A549 treated with dexamethasone at 1 μM for 4 hours (cell line): Measurements from ENCODE around the gene PLEKHF1. TPM values are rescaled to one million over a fixed set of nuclear protein-coding genes. Genes with fewer than 3 reads are reported as not detected.

Source experiments
- total RNA-seq: library from RNA; stranded (reverse); fragments of 200-300 nt; extraction: Qiagen RNA extraction; gene quantifications from 5 replicates; pipeline ENCODE4 v1.2.3, GENCODE V29; 2022

The PLEKHF1 gene, protein sequence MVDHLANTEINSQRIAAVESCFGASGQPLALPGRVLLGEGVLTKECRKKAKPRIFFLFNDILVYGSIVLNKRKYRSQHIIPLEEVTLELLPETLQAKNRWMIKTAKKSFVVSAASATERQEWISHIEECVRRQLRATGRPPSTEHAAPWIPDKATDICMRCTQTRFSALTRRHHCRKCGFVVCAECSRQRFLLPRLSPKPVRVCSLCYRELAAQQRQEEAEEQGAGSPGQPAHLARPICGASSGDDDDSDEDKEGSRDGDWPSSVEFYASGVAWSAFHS
- 5.7 to 7.2 TPM (median 6.7 TPM) in 5 replicates for total RNA-seq

DNA sequence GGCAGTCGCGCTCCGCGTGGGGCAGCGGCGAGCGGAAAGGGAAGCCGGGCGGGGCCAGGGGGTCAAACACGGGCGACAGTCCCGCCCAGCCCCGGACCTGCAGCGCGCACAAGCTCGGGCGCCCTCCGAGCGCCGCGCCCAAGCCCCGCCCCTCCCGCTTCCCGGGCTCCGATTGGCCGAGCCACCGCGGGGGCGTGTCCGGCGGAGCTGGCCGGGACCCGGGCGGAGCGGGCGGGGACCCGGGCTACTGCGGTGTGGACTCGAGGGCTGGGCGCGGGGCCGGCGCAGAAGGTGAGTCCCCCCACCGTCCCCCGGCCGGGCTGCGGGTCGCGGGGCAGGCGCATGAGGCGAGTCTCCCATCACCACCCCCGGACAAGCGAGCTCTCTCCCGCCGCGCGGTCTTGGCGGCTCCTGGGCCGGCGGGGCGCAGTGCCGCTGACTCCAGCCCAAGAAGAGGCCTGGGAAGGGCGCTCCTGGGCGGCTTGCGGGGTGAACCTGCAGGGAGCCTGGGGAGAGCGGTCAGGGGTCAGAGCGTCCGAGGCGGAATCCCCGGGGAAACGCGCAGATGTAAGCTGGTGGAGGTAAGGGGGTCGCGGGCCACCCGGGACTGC lies at the start of gene PLEKHF1:
Gene PLEKHF1 (plus strand): TSS at position 247 of the 611 bp plus-strand sequence. CDS start 8,379 bp downstream, outside the sequence.

DNA sequence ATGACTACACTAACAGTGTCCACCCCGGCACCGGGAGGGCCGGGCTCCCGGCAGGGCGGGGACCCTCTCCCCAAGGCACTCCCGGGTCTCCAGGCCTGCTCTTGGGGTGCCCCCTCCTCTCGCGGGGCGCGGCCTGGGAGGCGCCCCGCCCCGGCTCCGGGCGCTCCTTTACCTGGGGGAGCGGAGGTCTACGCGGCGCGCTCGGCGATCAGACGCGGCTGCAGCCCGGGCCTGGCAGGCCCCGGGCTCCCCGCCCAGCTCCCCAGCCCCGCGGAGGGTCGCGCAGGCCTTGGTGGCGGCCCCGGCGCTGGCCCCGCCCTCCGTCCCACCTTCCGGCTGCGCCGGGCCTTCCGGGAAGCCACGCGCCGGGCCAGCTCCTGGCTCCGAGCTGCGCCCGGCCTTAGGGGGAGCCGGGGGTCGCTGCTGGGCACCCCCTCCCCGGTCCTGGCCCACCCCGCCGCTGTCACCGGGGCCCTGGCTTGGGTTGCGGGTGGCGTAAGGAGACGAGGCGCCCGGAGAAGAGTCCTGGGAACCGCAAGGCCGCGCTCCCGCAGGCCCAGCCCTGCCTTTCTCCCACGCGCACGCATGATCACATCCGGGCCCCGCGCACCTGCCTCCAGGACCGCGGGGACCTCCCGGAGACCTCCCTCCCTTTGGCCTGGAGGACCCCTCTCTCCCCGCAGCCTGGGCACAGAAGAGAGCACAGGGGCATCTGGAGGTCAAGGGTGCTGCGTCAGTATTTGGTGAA lies 49.9 kb downstream of the PLEKHF1 start, which contains the start of gene C19orf12:
Gene C19orf12 (minus strand): TSS at position 309 of the 748 bp plus-strand sequence. CDS start 6,848 bp downstream, outside the sequence.

Other genes starting within 250 kb of the PLEKHF1 start
- 0.09 TPM in 1 of 5 replicates, not detected in the others for gene VSTM2B, start 139.5 kb upstream of the PLEKHF1 start, total RNA-seq
- gene POP4, start 59.2 kb upstream of the PLEKHF1 start, total RNA-seq: 191 to 229 TPM (median 192 TPM) in 5 replicates
- gene C19orf12, start 49.8 kb downstream of the PLEKHF1 start, total RNA-seq: 40.1 to 48.6 TPM (median 44.8 TPM) in 5 replicates
- gene CCNE1, start 146.5 kb downstream of the PLEKHF1 start, total RNA-seq: 25.4 to 29.0 TPM (median 25.9 TPM) in 5 replicates